IgD-negative memory B cell (primary cell): ENCODE results near the gene VOPP1. TPM values are rescaled to one million over a fixed set of nuclear protein-coding genes. Genes with fewer than 3 reads are reported as not detected.
"Not testable (repeated sequence)": the region's sequence is repeated elsewhere in the genome, so short reads cannot be mapped to it uniquely, and the experiment has no call there.

Experiments
- H3K27ac Mint-ChIP-seq, 3 donors: one replicate each; pipeline ENCODE4 v1.8.0; 2020 to 2022; ENCODE audit warnings: mild to moderate bottlenecking in 3 of 3, mixed read lengths in 3 of 3, moderate library complexity in 1 of 3
- H3K27me3 Mint-ChIP-seq: one replicate; pipeline ENCODE4 v1.8.0; 2021; ENCODE audit warnings: mixed read lengths
- H3K36me3 Mint-ChIP-seq: one replicate; pipeline ENCODE4 v1.8.0; 2020; ENCODE audit warnings: mild to moderate bottlenecking, mixed read lengths
- H3K4me1 Mint-ChIP-seq, 3 donors: one replicate each; pipeline ENCODE4 v1.8.0; 2020 to 2022; ENCODE audit warnings: mixed read lengths in 3 of 3, mild to moderate bottlenecking in 1 of 3
- H3K4me3 Mint-ChIP-seq, 4 donors: one replicate each; pipeline ENCODE4 v1.8.0; 2020 to 2022; ENCODE audit warnings: mild to moderate bottlenecking in 4 of 4, mixed read lengths in 4 of 4, moderate library complexity in 3 of 4
- H3K9me3 Mint-ChIP-seq, 3 donors: one replicate each; pipeline ENCODE4 v1.8.0; 2020 to 2021; ENCODE audit warnings: mixed read lengths in 3 of 3, mild to moderate bottlenecking in 1 of 3
- polyA plus RNA-seq: library from polyadenylated mRNA; unstranded; fragments of 300-500 nt; fragmentation: Illumina TruSeq; gene quantifications from one replicate; pipeline ENCODE4 v1.2.3, GENCODE V29; 2021

VOPP1 gene, protein sequence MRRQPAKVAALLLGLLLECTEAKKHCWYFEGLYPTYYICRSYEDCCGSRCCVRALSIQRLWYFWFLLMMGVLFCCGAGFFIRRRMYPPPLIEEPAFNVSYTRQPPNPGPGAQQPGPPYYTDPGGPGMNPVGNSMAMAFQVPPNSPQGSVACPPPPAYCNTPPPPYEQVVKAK
- 70.2 TPM for polyA plus RNA-seq

DNA sequence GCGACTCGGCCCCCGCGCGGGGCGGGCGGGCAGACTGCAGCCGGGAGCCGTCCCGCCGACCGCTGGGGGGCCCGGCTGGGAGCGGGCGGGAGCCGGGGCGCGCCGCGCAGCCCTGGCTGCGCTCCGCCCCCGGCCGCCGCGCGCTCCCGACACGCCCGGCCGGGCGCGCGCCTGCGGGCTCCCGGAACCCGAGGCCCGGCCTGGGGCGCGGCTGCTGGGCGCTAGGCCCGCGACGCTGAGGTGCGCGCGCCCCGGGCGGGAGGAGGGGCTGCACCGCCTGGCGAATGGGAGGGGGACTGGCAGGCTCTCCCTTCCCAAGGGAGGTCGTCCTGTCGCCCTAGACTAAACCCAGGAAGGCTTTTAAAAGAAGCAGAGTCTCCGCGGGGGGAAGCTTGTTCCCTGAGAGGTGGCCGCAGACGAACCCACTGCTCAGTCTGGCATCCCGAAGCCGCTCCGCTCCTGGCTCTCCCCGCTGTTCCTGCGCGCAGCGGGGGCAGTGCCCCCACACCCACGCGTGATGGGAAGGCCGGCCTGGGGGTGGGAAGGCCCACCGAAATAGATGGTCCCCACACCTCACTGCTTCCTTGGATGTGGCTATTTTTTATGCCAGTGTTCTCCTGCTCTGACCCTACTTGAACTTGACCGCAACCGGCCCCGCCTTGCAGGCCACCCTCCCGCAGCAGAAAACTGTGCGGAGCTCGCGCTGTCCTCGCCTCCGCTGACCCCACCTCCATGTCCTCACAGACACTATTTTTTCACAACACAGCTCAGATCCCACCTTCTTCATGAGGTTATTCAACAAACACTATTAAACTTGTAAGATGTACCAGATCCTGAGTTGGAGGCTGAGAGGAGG, at the start of gene VOPP1:
VOPP1 (minus strand) TSS at position 125 of the 856 bp plus-strand sequence. CDS start 178 bp downstream, outside the sequence.
- Mint-ChIP-seq H3K4me1 (peaks cover 29 to 43% (median 39%) of the 10 kb centered on the region in 3 donors), H3K9me3 (no peaks in the 10 kb centered on the region), H3K27ac (peak within 1 kb of the TSS; percentile 81 to 98 (median 90)), H3K4me3 (peak within 1 kb of the TSS; percentile 93 to 99 (median 95)), H3K36me3 (peaks cover 2% of the 10 kb centered on the region), H3K27me3 (no peaks in the 10 kb centered on the region)

DNA sequence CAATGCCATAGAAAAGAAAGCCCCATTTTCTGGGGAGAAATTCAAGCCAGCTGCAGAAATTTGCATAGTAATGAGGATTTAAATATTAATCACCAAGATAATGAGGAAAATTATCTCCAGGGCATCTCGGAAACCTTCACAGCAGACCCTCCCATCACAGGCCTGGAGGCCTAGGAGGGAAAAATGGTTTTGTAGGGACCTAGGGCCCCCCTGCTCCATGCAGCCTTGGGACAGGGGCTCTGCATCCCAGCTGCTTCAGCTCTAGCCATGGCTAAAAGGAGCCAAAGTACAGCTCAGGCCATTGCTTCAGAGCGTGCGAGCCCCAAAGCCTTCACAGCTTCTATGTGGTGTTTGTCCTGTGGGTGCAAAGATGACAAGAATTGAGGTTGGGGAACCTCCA, 46.6 kb upstream of the VOPP1 start:
- Mint-ChIP-seq H3K4me3 (no peak overlapping the region), H3K4me1 (no peaks in the 10 kb centered on the region), H3K36me3 (peaks cover 3% of the 10 kb centered on the region), H3K27me3 (peaks cover 5% of the 10 kb centered on the region), H3K9me3 (peaks cover 8 to 13% (median 8%) of the 10 kb centered on the region in 3 donors), H3K27ac (no peak overlapping the region)

DNA sequence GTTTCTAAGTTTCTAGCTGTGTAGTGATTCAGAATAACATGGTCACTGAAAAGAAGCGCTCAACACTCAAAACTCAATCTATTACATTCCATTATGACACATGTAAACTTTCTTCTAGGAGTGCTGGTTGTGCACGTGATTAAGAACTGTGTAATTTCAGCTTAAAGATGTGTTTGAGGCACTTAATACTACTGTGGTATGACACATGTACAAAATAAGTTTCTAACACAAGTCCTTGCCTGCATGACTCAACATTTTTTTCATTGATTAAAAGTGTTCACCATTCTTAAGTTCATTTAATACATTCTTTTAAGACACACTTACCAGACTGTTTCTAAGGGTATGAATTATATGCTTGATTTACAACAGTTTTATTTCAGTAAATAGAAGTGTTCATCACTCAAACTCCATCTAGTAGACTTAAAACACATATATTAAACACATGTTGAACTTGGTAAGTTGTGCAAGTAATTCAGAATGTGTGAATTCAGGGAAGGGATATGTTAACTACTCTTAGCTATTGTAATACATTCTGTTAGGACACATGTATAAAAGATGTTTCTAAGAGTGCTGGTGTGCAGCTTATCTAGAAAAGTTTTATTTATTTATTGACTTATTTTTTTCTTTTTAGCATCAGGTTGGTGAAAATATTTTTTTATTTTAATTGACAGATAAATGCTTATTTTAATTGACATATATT, 42.2 kb upstream of the VOPP1 start:
- H3K27me3 Mint-ChIP-seq, H3K4me1 Mint-ChIP-seq, H3K36me3 Mint-ChIP-seq, H3K4me3 Mint-ChIP-seq, H3K27ac Mint-ChIP-seq, H3K9me3 Mint-ChIP-seq: not testable (repeated sequence)

DNA sequence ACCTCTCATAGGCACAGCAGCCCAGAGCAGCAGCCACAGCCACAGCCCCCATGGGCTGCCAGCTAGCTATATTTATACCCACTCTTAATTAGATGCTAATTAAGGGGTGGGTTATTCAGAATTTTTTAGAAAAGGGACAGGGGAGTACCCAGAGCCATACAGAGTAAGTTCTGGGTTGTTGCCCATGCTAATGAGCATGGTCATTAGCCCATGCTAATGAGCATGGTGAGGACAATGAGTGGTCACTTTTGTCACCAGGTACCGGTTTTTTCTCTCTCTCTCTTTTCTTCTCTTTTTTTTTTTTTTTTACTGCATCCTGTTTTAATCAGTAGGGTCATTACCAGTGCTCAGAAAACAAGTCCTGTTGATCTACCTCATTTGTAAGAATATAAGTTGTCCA, 37.4 kb upstream of the VOPP1 start:
- not testable (repeated sequence) for H3K27me3 Mint-ChIP-seq, H3K9me3 Mint-ChIP-seq, H3K36me3 Mint-ChIP-seq, H3K27ac Mint-ChIP-seq, H3K4me1 Mint-ChIP-seq, H3K4me3 Mint-ChIP-seq

DNA sequence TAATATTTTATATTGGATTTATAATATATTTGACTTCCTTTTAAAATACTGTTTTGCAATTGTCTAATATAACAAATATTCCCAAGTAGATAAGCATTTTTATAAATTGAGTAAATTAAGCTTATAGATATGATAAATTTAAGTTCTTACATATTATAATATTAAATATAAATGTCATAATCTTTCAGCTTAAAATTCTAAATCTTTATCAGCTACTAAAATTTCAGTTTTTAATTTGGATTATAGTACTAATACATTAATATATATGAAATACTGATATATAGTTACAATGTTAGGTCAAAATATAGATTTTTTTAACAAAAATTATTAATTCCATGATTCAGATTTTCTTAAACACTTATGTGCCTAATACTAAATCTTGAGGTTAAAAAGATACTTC, 33.4 kb upstream of the VOPP1 start:
- H3K36me3 Mint-ChIP-seq, H3K4me3 Mint-ChIP-seq, H3K9me3 Mint-ChIP-seq, H3K27me3 Mint-ChIP-seq, H3K4me1 Mint-ChIP-seq, H3K27ac Mint-ChIP-seq: not testable (repeated sequence)

DNA sequence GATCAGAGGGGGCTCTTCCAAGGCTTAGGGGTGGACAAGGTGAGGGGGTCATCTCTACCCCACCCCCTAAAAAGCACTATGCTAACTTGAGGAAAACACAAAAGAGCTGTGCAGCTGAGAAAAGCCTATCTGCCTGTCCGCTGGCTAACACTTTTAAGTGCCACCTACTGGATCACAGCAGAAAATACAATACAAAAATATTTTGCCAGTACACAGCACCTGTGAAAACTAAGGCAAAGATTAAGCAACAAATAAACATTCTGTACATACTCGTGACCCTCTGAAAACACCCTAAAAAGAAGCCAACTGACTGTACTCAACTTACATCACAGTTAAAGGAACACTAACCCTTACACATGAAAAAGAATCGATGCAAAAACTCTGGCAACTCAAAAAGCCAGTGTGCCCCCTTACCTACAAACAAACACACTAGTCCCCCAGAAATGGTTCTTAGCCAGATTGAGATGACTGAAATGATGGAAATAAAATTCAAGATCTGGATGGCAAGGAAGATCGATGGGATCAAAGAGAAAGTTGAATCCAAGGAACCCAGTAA, 25.7 kb upstream of the VOPP1 start:
- peaks cover 0 to 14% (median 9%) of the 10 kb centered on the region in 3 donors for H3K4me1 Mint-ChIP-seq
- not testable (repeated sequence) for H3K27ac Mint-ChIP-seq, H3K36me3 Mint-ChIP-seq, H3K9me3 Mint-ChIP-seq, H3K27me3 Mint-ChIP-seq, H3K4me3 Mint-ChIP-seq

DNA sequence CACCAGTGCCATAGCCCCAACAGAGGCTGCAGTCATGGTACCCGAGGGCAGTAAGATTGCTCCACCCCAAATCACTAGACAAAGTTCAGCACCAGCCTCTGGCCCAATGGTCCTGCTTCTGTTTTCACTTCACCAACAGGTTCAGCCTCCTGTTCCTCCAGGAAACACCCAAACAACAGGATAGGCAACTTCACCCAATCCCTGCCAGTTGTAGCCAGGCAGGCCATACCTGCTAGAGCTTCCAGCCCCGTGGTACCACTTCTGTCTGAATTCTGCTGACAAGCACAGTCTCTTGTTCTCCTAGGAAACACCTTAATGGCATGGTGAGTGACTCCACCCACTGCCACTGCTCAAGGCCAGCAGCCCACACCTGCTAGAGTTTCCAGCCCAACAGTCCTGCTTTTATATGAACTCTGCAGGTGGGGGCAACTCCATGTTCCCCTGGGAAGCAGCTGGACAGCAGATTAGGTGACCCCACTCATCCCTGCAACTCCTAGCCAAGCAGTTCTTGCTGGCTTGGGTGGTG, 25.0 kb upstream of the VOPP1 start:
- not testable (repeated sequence) for H3K36me3 Mint-ChIP-seq, H3K9me3 Mint-ChIP-seq, H3K27me3 Mint-ChIP-seq, H3K4me3 Mint-ChIP-seq, H3K27ac Mint-ChIP-seq
- H3K4me1 Mint-ChIP-seq, result peaks cover 0 to 14% (median 9%) of the 10 kb centered on the region in 3 donors

DNA sequence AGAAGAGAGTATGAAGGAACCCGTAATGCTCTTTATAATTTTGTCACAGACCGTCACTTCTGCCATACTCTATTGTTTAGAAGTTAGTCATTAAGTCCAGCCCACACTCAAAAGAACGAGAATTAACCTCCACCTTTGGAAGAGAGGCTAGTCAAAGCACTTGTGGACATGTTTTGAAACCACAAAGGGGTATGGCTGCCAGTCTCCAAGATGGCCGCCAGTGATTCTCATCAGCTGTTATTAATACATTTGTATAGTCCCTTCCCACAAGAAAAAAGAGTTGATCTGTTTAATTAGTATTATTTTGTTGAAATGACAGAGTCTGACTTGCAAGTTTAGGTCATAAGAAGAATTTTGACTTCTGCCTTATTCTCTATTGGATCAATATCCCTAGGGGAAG, 23.2 kb upstream of the VOPP1 start:
- peaks cover 0 to 12% (median 9%) of the 10 kb centered on the region in 3 donors for H3K4me1 Mint-ChIP-seq
- peaks cover 5% of the 10 kb centered on the region for H3K27me3 Mint-ChIP-seq
- no peak overlapping the region for H3K4me3 Mint-ChIP-seq
- H3K27ac Mint-ChIP-seq, result peak overlapping the region in 1 of 3 donors; percentile 11
- H3K36me3 Mint-ChIP-seq, result no peaks in the 10 kb centered on the region
- no peaks in the 10 kb centered on the region for H3K9me3 Mint-ChIP-seq

DNA sequence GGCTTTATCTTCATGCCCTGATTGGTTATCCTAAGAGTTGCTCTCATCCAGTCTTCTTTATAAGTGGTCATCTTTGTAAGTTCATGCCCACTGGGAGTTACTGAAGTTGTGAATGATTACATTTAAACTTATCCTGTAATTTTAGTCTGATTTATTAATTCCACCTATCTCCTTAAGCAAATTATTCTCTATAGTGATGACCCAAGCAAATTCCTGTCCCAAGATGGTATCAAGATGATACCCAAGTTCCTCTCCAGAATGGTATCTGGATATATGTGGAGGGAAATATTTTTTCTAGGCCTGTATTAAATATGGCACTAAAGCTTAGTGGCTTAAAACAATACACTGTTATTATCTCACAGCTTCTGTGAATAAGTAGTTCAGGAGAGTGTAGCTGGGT, 22.6 kb upstream of the VOPP1 start:
- H3K27me3 Mint-ChIP-seq, result peaks cover 5% of the 10 kb centered on the region
- H3K27ac Mint-ChIP-seq, result peak overlapping the region in 1 of 3 donors; percentile 11
- H3K4me3 Mint-ChIP-seq, result no peak overlapping the region
- H3K9me3 Mint-ChIP-seq, result no peaks in the 10 kb centered on the region
- H3K36me3 Mint-ChIP-seq, result no peaks in the 10 kb centered on the region
- peaks cover 0 to 12% (median 9%) of the 10 kb centered on the region in 3 donors for H3K4me1 Mint-ChIP-seq

DNA sequence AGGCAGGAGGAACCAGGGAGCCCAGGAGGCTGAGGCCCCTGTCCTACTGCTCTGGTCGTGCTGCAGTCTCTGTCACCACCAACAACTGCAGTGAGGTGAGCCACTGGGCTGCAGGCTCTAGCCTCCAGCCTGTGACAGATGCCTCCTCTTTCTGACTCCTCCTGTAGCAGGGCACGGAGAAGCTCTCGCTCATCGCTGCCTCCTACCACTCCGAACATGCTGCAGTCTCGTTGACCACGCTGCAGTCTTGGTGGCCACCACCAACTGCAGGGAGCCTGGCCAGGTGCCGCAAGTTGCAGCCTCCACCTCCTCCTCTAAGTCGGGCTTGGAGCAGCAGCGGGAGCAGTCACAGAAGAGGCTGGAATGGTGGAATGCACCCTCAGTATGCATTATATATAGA, 22.1 kb upstream of the VOPP1 start:
- Mint-ChIP-seq H3K4me1 (peaks cover 0 to 12% (median 9%) of the 10 kb centered on the region in 3 donors), H3K36me3 (peaks cover under 1% of the 10 kb centered on the region), H3K27ac (no peak overlapping the region), H3K9me3 (no peaks in the 10 kb centered on the region), H3K4me3 (no peak overlapping the region), H3K27me3 (peaks cover 5% of the 10 kb centered on the region)

DNA sequence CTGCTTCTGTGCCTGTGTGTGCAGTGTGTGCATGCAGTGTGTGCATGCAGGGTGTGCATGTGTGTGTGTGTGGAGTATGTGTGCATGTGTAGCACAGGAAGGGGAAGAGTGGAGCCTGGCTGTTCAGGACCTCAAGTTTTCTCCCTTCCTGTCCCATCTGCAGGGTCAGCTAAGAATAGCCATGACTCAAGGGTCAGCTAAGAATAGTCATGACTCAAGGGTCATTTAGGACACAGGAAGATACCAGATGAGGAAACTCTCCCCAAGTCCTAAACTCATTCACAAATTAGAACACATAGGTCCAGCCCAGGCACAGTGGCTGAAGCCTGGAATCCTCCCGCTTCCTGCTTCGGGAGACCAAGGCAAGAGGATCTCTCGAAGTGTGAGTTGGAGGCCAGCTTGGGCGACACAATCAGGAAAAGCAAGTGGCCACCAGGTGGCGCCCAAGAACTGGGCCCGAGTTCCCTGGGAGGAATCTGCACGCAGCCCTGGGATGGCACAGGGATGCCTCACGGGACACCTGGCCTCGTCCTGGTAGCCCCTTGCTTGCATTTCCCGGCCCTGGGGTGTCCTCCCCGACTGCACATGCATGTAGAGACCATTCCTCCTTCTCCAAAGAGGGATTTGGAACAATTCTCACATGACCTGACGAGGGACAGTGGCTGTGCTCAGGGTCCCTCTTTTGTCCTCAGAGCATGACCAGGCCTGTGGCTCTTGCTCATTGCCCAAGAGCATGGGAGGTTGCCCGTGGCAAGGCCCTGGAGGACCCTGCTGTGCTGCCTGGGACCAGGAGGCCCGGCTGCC, 21.4 kb upstream of the VOPP1 start:
- H3K27ac Mint-ChIP-seq, result no peak overlapping the region
- peaks cover 0 to 12% (median 9%) of the 10 kb centered on the region in 3 donors for H3K4me1 Mint-ChIP-seq
- H3K36me3 Mint-ChIP-seq, result peaks cover 1% of the 10 kb centered on the region
- no peaks in the 10 kb centered on the region for H3K9me3 Mint-ChIP-seq
- H3K27me3 Mint-ChIP-seq, result peaks cover 5% of the 10 kb centered on the region
- no peak overlapping the region for H3K4me3 Mint-ChIP-seq

DNA sequence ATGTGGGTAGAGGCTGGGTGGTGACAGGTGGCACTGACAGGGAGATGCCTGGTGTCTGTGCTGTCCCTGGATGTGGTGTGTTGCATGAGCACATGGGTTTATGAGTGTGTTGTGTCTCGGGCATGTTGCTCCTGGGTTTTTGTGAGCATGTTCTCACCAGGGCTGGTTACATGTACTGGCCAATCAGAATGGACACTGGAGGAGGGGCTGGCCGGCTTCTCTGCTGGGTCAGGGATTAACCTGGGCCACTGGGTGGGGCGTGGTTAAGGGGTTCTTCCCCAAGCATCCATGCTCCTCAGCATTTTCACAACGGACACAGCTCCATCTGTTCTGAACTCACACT, 20.8 kb upstream of the VOPP1 start:
- Mint-ChIP-seq H3K27ac (peak overlapping the region in 1 of 3 donors; percentile 43), H3K4me1 (peaks cover 0 to 11% (median 8%) of the 10 kb centered on the region in 3 donors), H3K27me3 (peaks cover 8% of the 10 kb centered on the region), H3K4me3 (no peak overlapping the region), H3K9me3 (no peaks in the 10 kb centered on the region), H3K36me3 (peaks cover 3% of the 10 kb centered on the region)

DNA sequence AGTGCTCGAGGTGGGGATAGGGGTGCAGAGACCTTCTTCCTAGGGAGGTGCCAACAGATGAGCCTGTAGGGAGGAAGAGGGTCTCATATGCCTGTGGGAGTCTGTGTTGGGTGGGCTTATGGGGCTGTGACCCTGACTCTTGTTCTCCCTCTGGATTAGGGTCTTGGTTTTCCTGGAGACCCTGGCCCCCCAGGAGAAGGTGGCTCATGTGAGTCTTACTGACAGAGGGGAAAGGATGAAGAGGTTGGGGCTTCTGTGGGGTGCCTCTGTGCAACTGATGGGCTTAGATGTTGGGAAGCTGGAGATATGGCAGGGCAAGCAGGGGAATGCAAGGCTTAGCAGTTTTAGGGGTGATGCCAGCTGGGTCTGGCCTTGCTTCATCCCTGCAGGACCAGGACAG, 20.2 kb upstream of the VOPP1 start:
- Mint-ChIP-seq H3K9me3 (no peaks in the 10 kb centered on the region), H3K4me1 (peaks cover 0 to 6% (median 5%) of the 10 kb centered on the region in 3 donors), H3K27me3 (peaks cover 9% of the 10 kb centered on the region), H3K4me3 (no peak overlapping the region), H3K36me3 (peaks cover 4% of the 10 kb centered on the region), H3K27ac (peak overlapping the region in 1 of 3 donors; percentile 28)

DNA sequence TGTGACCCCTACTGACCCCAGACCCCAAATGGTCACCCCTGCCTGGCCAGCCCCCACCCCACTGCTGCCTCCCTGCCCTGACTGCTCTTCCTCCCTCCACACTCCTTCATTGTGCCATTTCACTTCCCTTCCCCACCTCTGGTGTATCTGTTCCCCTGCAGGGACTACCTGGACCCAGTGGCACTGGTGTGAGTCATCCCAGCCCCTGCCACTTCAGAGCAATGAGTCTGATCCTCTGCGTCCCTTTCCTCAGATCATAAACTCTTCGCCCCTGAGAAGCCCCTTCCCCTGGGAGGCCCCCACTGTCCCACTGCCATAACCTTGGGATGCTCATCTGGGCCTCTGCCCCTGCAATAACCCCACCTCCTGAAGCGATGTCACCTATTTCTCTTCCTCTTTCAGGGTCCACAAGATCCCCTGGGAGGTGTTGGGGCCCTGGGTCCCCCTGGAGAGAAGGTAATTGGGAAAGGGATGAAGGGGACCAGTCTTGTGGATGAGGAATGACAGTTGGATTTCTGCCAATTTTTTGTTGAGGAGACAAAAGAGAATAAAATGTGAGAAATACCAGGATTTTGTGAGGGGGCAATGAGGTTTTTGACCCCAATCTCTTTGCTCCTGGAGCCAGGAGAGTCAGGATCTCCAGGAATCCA, 19.1 kb upstream of the VOPP1 start:
- Mint-ChIP-seq H3K36me3 (peaks cover 4% of the 10 kb centered on the region), H3K9me3 (no peaks in the 10 kb centered on the region), H3K4me1 (peaks cover 3 to 4% (median 3%) of the 10 kb centered on the region in 3 donors), H3K4me3 (no peak overlapping the region), H3K27me3 (peaks cover 9% of the 10 kb centered on the region), H3K27ac (no peak overlapping the region)
